ENCODE data around the gene CFAP58. TPM values are rescaled to one million over a fixed set of nuclear protein-coding genes. Genes with fewer than 3 reads are reported as not detected.

CFAP58 gene
- total RNA-seq, 1 donor from 2014 or later = 0.34 TPM

DNA sequence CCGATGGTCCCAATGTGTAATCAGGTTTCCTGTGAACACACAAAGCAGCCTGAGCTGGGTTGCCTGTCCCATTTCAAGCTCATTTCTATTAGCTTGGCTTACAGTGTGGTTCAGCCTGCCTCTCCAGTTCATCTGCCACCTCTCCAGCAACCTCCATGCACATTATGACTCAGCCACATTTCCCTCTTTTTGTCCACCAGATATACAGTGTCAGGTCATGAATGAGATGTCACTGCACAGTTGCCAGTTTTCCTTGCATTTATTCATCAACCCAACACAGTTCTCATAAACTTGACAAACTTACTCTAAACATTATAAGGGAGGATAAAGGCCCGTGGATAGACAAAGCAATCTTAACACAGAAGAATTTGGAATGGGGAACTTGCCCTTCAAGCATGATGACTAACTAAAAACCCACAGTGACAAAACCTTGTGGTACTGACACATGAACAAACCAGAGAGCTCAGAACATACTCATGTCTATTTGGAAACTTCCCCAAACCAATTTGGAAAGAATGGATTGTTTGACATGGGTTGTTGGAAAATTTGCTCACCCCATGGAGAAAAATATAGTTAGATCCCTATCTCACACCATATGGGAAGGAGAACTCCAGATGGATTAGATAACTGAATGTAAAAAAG, 2.5 kb upstream of the CFAP58 start:
- intact Hi-C loops (cut with micrococcal nuclease) = loop anchor here (5.0 to 10.0 kb wide), 3 partner anchors 369 to 656 kb away; no protein-coding TSS in a partner anchor

DNA sequence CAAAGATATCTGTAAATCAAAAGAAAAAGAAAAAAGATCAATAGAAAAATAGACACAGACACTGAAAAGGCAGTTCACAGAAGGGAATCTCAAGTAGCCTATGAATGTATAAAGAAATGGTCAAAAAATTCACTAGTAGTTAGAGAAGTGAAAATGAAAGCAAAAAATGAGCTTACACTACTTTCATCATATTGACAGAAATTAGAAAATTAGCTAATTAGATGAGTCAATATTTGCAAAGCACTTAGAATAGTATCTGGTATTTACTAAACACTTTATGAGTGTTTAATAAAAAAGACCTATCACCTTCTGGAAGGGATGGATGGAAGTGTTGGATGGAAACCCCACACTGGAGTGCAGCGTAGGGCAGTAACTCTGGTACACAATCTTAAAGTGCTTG, 1.7 kb upstream of the CFAP58 start:
- intact Hi-C loops (cut with micrococcal nuclease) = loop anchor here (5.0 to 10.0 kb wide), 3 partner anchors 370 to 657 kb away; no protein-coding TSS in a partner anchor

DNA sequence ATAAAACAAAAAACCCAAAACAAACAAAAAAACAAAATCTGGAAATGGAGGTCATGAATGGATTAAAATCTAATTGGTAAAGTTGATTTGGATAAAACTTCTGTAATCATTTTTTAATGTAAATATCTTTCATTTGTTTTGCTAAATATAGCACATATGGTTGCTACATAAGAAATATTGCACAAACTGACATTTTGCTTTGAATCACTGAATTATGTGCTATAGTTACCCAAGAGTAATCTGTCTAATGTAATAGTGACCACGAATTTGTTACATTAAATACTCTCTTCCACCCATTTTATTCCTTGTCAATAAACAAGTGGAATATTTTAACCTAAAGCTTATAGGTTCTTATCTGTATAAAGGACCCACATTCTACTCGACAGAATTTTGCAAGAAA, 6.2 kb downstream of the CFAP58 start:
- intact Hi-C loops (cut with micrococcal nuclease) = loop anchor here (10.0 kb wide), 2 partner anchors 605 to 665 kb away; no protein-coding TSS in a partner anchor

GRCh38 chr10:104367904-104368303, 14.3 kb downstream of the CFAP58 start:
- intact Hi-C loops (cut with micrococcal nuclease) = no loop called here

- intact Hi-C loops (cut with micrococcal nuclease) = no loop called here
Observed at GRCh38 chr10:104368381-104368780, 14.7 kb downstream of the CFAP58 start.

GRCh38 chr10:104371753-104372152, 18.1 kb downstream of the CFAP58 start:
- intact Hi-C loops (cut with micrococcal nuclease) = no loop called here

GRCh38 chr10:104374591-104374990, 21.0 kb downstream of the CFAP58 start:
- intact Hi-C loops (cut with micrococcal nuclease) = no loop called here

DNA sequence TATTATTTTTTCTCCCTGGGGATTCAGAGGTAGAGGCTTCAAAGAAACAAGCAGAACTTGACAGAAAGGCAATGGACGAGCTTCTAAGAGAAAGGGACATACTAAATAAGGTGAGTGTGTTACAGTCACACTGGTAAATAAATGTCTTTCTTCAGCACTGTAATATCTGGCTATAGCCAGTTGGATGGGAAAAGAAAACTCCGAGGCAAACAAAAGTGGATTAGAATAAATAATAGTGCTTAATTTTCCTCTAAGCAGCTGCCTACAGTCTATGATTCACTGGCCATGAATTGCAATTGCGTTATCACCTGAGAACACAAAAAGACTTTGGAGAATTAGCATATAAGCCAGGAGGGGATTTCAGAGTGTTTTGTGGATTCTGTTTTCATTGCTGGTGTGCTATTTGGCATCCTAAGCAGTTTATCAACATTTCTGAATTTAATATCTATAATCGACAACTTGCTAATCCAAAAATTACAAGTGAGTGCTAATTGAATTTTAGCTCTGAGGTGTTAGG, 23.2 kb downstream of the CFAP58 start:
- intact Hi-C loops (cut with micrococcal nuclease) = no loop called here

GRCh38 chr10:104380336-104380735, 26.7 kb downstream of the CFAP58 start:
- intact Hi-C loops (cut with micrococcal nuclease) = no loop called here

DNA sequence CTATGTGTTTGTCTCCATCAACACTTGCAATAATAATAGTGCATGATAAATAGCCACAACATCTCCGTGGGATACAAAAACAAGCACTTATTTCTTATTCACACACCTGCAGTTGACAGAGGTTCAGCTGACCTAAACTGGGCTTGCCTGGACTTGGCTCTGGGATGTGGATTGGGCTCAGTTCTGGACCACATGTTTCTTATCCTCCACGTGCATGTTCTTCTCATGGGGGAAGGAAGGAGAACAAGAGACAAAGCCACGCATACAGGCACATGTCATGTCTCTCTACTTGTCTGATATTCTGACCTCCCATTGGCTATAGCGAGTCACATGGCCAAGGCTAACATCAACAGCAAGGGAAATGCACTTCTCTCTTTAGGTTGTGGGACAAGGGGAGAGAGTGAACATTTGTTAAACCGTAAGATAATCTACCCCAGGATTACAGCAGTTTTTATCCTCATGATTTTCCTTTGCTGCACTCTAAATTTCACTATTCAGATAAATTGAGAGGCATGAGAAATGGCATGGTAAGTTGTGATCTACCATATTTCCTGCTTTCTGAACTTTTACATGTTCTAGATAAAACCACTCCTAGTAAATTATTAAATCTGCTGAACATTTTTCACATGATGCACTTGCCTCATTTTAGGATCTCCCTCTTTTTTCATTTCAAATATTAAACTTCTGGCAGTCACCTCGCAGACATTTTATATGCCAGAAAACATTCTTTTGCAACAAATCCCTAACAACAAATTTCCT, 33.7 kb downstream of the CFAP58 start:
- intact Hi-C loops (cut with micrococcal nuclease) = no loop called here

- intact Hi-C loops (cut with micrococcal nuclease) = no loop called here
Observed at GRCh38 chr10:104388830-104389229, 35.2 kb downstream of the CFAP58 start.

GRCh38 chr10:104391150-104391968, 37.7 kb downstream of the CFAP58 start:
- intact Hi-C loops (cut with micrococcal nuclease) = no loop called here

- intact Hi-C loops (cut with micrococcal nuclease) = no loop called here
Observed at GRCh38 chr10:104391969-104392296, 38.3 kb downstream of the CFAP58 start.

- intact Hi-C loops (cut with micrococcal nuclease) = no loop called here
Observed at GRCh38 chr10:104393387-104393786, 39.8 kb downstream of the CFAP58 start.

GRCh38 chr10:104396581-104396980, 42.9 kb downstream of the CFAP58 start:
- intact Hi-C loops (cut with micrococcal nuclease) = no loop called here

DNA sequence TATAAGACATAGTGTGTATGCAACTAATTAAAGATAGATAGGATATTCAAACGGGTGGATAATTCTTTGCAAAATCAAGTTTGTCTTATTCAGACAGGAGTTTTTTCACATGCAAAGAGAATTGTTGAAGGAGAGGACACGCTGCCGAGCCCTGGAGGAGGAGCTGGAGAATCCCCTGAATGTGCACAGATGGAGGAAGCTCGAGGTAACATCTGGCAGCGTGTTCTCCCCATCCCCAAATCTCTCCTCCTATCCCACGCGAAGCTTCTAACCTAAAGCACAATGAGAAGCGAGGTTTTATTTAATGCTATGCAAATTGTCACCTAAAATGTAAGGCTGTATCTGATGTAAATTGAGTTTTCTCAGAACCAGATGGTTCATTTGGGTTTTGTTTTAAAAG, 50.0 kb downstream of the CFAP58 start:
- intact Hi-C loops (cut with micrococcal nuclease) = loop anchor here (10.0 kb wide), 1 partner anchor 181 kb away; no protein-coding TSS in a partner anchor

GRCh38 chr10:104406715-104407650, 53.4 kb downstream of the CFAP58 start:
- intact Hi-C loops (cut with micrococcal nuclease) = loop anchor here (1.0 to 10.0 kb wide), 3 partner anchors 178 to 215 kb away; no protein-coding TSS in a partner anchor

GRCh38 chr10:104413528-104413927, 59.9 kb downstream of the CFAP58 start:
- intact Hi-C loops (cut with micrococcal nuclease) = no loop called here

GRCh38 chr10:104415526-104416165, 62.0 kb downstream of the CFAP58 start:
- intact Hi-C loops (cut with micrococcal nuclease) = no loop called here

- intact Hi-C loops (cut with micrococcal nuclease) = no loop called here
Observed at GRCh38 chr10:104416851-104417250, 63.2 kb downstream of the CFAP58 start.
